CD8-positive, alpha-beta memory T cell (primary cell): ENCODE results near the gene FZR1. TPM values are rescaled to one million over a fixed set of nuclear protein-coding genes. Genes with fewer than 3 reads are reported as not detected.

Experiments
- CTCF ChIA-PET: fragments of 350-600 bp; sonication (Branson Sonifier 250); formaldehyde crosslinking; loops from one replicate; lab custom pipeline; 2021; ENCODE audit warnings: antibody characterized with exemption; lab: Charles Lee
- POLR2A ChIA-PET: fragments of 350-600 bp; sonication (Branson Sonifier 250); formaldehyde crosslinking; loops from one replicate; lab custom pipeline; 2021; ENCODE audit warnings: antibody characterized with exemption; lab: Charles Lee
- DNase-seq, 5 donors: peaks; one replicate each; pipeline versions ENCODE4 v3.0.0 to v3.0.0-alpha.2; 2020 to 2022; ENCODE audit warnings: mixed read lengths in 1 of 5
- H3K27ac ChIP-seq: one replicate; pipeline ENCODE4 v1.7.0; 2013; ENCODE audit warnings: low read depth, mild to moderate bottlenecking, low read length, moderate library complexity
- H3K27me3 ChIP-seq: 2 replicates; pipeline ENCODE4 v1.7.0; 2013; ENCODE audit warnings: low read length, mild to moderate bottlenecking; ENCODE audit not compliant: insufficient read depth, poor library complexity, severe bottlenecking
- H3K36me3 ChIP-seq: 2 replicates; pipeline ENCODE4 v1.7.0; 2013; ENCODE audit warnings: mild to moderate bottlenecking, low read length, moderate library complexity; ENCODE audit not compliant: insufficient read depth
- H3K4me1 ChIP-seq: 2 replicates; pipeline ENCODE4 v1.7.0; 2013; ENCODE audit warnings: mild to moderate bottlenecking, low read length, moderate library complexity; ENCODE audit not compliant: insufficient read depth
- H3K4me3 ChIP-seq: 2 replicates; pipeline ENCODE4 v1.7.0; 2013; ENCODE audit warnings: mild to moderate bottlenecking, low read length
- H3K9me3 ChIP-seq: 2 replicates; pipeline ENCODE4 v1.7.0; 2013; ENCODE audit warnings: mild to moderate bottlenecking, low read length
- H3K27ac Mint-ChIP-seq, 8 donors: one replicate each; pipeline ENCODE4 v1.8.0; 2020 to 2021; ENCODE audit warnings: mixed read lengths in 8 of 8, mild to moderate bottlenecking in 6 of 8, inconsistent platforms in 3 of 8, moderate library complexity in 3 of 8
- H3K27me3 Mint-ChIP-seq, 2 donors: one replicate each; pipeline ENCODE4 v1.8.0; 2020 to 2021; ENCODE audit warnings: mixed read lengths in 2 of 2, mild to moderate bottlenecking in 1 of 2, moderate library complexity in 1 of 2
- H3K36me3 Mint-ChIP-seq, 3 donors: one replicate each; pipeline ENCODE4 v1.8.0; 2020 to 2021; ENCODE audit warnings: mixed read lengths in 3 of 3, inconsistent platforms in 1 of 3, mild to moderate bottlenecking in 1 of 3
- H3K4me1 Mint-ChIP-seq, 3 donors: one replicate each; pipeline ENCODE4 v1.8.0; 2020 to 2021; ENCODE audit warnings: mixed read lengths in 3 of 3, inconsistent platforms in 1 of 3, mild to moderate bottlenecking in 1 of 3
- H3K4me3 Mint-ChIP-seq, 7 donors: one replicate each; pipeline ENCODE4 v1.8.0; 2020 to 2021; ENCODE audit warnings: mixed read lengths in 7 of 7, mild to moderate bottlenecking in 6 of 7, moderate library complexity in 4 of 7, inconsistent platforms in 2 of 7
- H3K9me3 Mint-ChIP-seq, 5 donors: one replicate each; pipeline ENCODE4 v1.8.0; 2020 to 2022; ENCODE audit warnings: mixed read lengths in 5 of 5, mild to moderate bottlenecking in 3 of 5, moderate library complexity in 2 of 5, inconsistent platforms in 1 of 5
- polyA plus RNA-seq: library from polyadenylated mRNA; unstranded; fragments of 300-500 nt; fragmentation: Illumina TruSeq; gene quantifications from one replicate; pipeline ENCODE4 v1.2.3, GENCODE V29; 2021
- total RNA-seq, 2 experiments: library from RNA; stranded (reverse); gene quantifications; one replicate each; pipeline ENCODE4 v1.2.3, GENCODE V29; 2021

FZR1 gene
- total and polyA plus RNA-seq, 3 experiments from 2014 or later = 14.4 to 36.9 (median 36.7) TPM

- Mint-ChIP-seq H3K4me1 (peaks cover 14 to 22% (median 20%) of the 10 kb centered on the region in 3 donors), H3K27me3 (no peaks in the 10 kb centered on the region), H3K4me3 (peak overlapping the region; percentile 78 to 95 (median 82)), H3K27ac (peak overlapping the region in 4 of 8 donors; percentile 75 to 93 (median 87)), H3K9me3 (peaks cover 0 to 2% (median 0%) of the 10 kb centered on the region in 5 donors), H3K36me3 (peaks cover 0 to 14% (median 2%) of the 10 kb centered on the region in 3 donors)
- no peaks in the 10 kb centered on the region for H3K9me3 ChIP-seq
- POLR2A ChIA-PET = no interaction called here
- peak overlapping the region; percentile 66 for H3K4me3 ChIP-seq
- no peaks in the 10 kb centered on the region for H3K36me3 ChIP-seq
- CTCF ChIA-PET = interaction anchor here (1.3 to 1.5 kb wide), 2 partner anchors 20 to 29 kb away, joined by 3 to 7 read pairs; no protein-coding TSS in a partner anchor
- no peaks in the 10 kb centered on the region for H3K27me3 ChIP-seq
- peaks cover 15% of the 10 kb centered on the region for H3K4me1 ChIP-seq
- H3K27ac ChIP-seq = peak overlapping the region; percentile 69
- peak; percentile 78 to 84 (median 78) for DNase-seq
These were observed 67.9 kb downstream of the FZR1 start for GRCh38 chr19:3573858-3574637.

- Histone ChIP-seq H3K27me3 (no peaks in the 10 kb centered on the region), H3K27ac (no peak overlapping the region), H3K4me3 (no peak overlapping the region), H3K9me3 (no peaks in the 10 kb centered on the region), H3K36me3 (no peaks in the 10 kb centered on the region), H3K4me1 (peaks cover 15% of the 10 kb centered on the region)
- Mint-ChIP-seq H3K27me3 (no peaks in the 10 kb centered on the region), H3K4me1 (peaks cover 14 to 22% (median 20%) of the 10 kb centered on the region in 3 donors), H3K27ac (peak overlapping the region in 1 of 8 donors; percentile 64), H3K36me3 (peaks cover 0 to 14% (median 2%) of the 10 kb centered on the region in 3 donors), H3K4me3 (peak overlapping the region in 4 of 7 donors; percentile 33 to 71 (median 56)), H3K9me3 (peaks cover 0 to 2% (median 0%) of the 10 kb centered on the region in 5 donors)
- CTCF ChIA-PET = interaction anchor here (0.6 to 1.5 kb wide), 3 partner anchors 10 to 30 kb away, joined by 3 to 7 read pairs (median 5); partner anchors contain the start of gene GIPC3
- POLR2A ChIA-PET = interaction anchor here (0.6 kb wide), 2 partner anchors 21 to 156 kb away, joined by 5 to 8 read pairs; no protein-coding TSS in a partner anchor
- DNase-seq = no peak
These were observed 69.2 kb downstream of the FZR1 start for GRCh38 chr19:3575260-3575741.

- peaks cover 0 to 2% (median 0%) of the 10 kb centered on the region in 5 donors for H3K9me3 Mint-ChIP-seq
These were observed 70.0 kb downstream of the FZR1 start for GRCh38 chr19:3575949-3576673.

GRCh38 chr19:3576696-3577443, 70.8 kb downstream of the FZR1 start:
- Mint-ChIP-seq H3K9me3 (peaks cover 0 to 2% (median 0%) of the 10 kb centered on the region in 5 donors), H3K4me3 (no peak overlapping the region), H3K27ac (no peak overlapping the region), H3K36me3 (peaks cover 0 to 14% (median 2%) of the 10 kb centered on the region in 3 donors), H3K27me3 (no peaks in the 10 kb centered on the region), H3K4me1 (peaks cover 11 to 17% (median 16%) of the 10 kb centered on the region in 3 donors)
- Histone ChIP-seq H3K36me3 (no peaks in the 10 kb centered on the region), H3K27me3 (no peaks in the 10 kb centered on the region), H3K27ac (no peak overlapping the region), H3K9me3 (no peaks in the 10 kb centered on the region), H3K4me1 (peaks cover 14% of the 10 kb centered on the region), H3K4me3 (no peak overlapping the region)
- no peak for DNase-seq
- ChIA-PET POLR2A (no interaction called here), CTCF (no interaction called here)

More at GRCh38 chr19:3575949-3576673, 70.0 kb downstream of the FZR1 start:
- Mint-ChIP-seq H3K4me1 (peaks cover 14 to 22% (median 20%) of the 10 kb centered on the region in 3 donors), H3K36me3 (peaks cover 0 to 14% (median 2%) of the 10 kb centered on the region in 3 donors), H3K27me3 (no peaks in the 10 kb centered on the region), H3K4me3 (no peak overlapping the region), H3K27ac (peak overlapping the region in 1 of 8 donors; percentile 38)
- no peak overlapping the region for H3K4me3 ChIP-seq
- CTCF ChIA-PET = interaction anchor here (1.4 to 1.5 kb wide), 2 partner anchors 10 to 31 kb away, joined by 5 to 7 read pairs; partner anchors contain the start of gene GIPC3
- H3K9me3 ChIP-seq = no peaks in the 10 kb centered on the region
- H3K27me3 ChIP-seq = no peaks in the 10 kb centered on the region
- H3K27ac ChIP-seq = no peak overlapping the region
- POLR2A ChIA-PET = no interaction called here
- H3K36me3 ChIP-seq = no peaks in the 10 kb centered on the region
- peaks cover 15% of the 10 kb centered on the region for H3K4me1 ChIP-seq
- DNase-seq = no peak

- no peak overlapping the region for H3K27ac Mint-ChIP-seq
- peaks cover 0 to 14% (median 2%) of the 10 kb centered on the region in 3 donors for H3K36me3 Mint-ChIP-seq
- H3K27ac ChIP-seq = no peak overlapping the region
- no peak for DNase-seq
- POLR2A ChIA-PET = interaction anchor here (0.6 kb wide), 2 partner anchors 534 to 1636 kb away, joined by 3 to 5 read pairs; no protein-coding TSS in a partner anchor
- peaks cover 6 to 11% (median 8%) of the 10 kb centered on the region in 3 donors for H3K4me1 Mint-ChIP-seq
- no peaks in the 10 kb centered on the region for H3K9me3 ChIP-seq
- no peaks in the 10 kb centered on the region for H3K36me3 ChIP-seq
- H3K27me3 Mint-ChIP-seq = no peaks in the 10 kb centered on the region
- CTCF ChIA-PET = interaction anchor here (0.8 to 1.5 kb wide), 4 partner anchors 22 to 33 kb away, joined by 3 read pairs; no protein-coding TSS in a partner anchor
- no peaks in the 10 kb centered on the region for H3K27me3 ChIP-seq
- peak overlapping the region in 1 of 7 donors; percentile 48 for H3K4me3 Mint-ChIP-seq
- H3K4me3 ChIP-seq = no peak overlapping the region
- peaks cover 0 to 2% (median 0%) of the 10 kb centered on the region in 5 donors for H3K9me3 Mint-ChIP-seq
- peaks cover 8% of the 10 kb centered on the region for H3K4me1 ChIP-seq
These were observed 71.7 kb downstream of the FZR1 start for GRCh38 chr19:3577723-3578344.

GRCh38 chr19:3578390-3578789, 72.3 kb downstream of the FZR1 start:
- DNase-seq = no peak
- H3K36me3 ChIP-seq = no peaks in the 10 kb centered on the region
- H3K4me3 ChIP-seq = no peak overlapping the region
- ChIA-PET POLR2A (interaction anchor here (0.6 kb wide), 2 partner anchors 534 to 1637 kb away, joined by 3 to 5 read pairs; no protein-coding TSS in a partner anchor), CTCF (interaction anchor here (0.8 to 1.5 kb wide), 4 partner anchors 22 to 33 kb away, joined by 3 read pairs; no protein-coding TSS in a partner anchor)
- Mint-ChIP-seq H3K36me3 (peaks cover 0 to 14% (median 2%) of the 10 kb centered on the region in 3 donors), H3K27me3 (no peaks in the 10 kb centered on the region), H3K27ac (no peak overlapping the region), H3K9me3 (peaks cover 0 to 2% (median 0%) of the 10 kb centered on the region in 5 donors), H3K4me1 (peaks cover 6 to 11% (median 8%) of the 10 kb centered on the region in 3 donors), H3K4me3 (no peak overlapping the region)
- H3K27me3 ChIP-seq = no peaks in the 10 kb centered on the region
- no peak overlapping the region for H3K27ac ChIP-seq
- no peaks in the 10 kb centered on the region for H3K9me3 ChIP-seq
- peaks cover 6% of the 10 kb centered on the region for H3K4me1 ChIP-seq
